IPS-NIHi7 (cell line): ENCODE results near the gene WNT4.

Experiments
- DNase-seq: peaks from one replicate; pipeline ENCODE4 v3.0.0; 2012; ENCODE audit warnings: mixed read lengths; ENCODE audit errors: extremely low spot score

The WNT4 gene

GRCh38 chr1:22163564-22163963 is 20.7 kb upstream of the WNT4 start:
- DNase-seq: no peak

- no peak for DNase-seq
These were observed 20.2 kb upstream of the WNT4 start for GRCh38 chr1:22163137-22163536.

DNA sequence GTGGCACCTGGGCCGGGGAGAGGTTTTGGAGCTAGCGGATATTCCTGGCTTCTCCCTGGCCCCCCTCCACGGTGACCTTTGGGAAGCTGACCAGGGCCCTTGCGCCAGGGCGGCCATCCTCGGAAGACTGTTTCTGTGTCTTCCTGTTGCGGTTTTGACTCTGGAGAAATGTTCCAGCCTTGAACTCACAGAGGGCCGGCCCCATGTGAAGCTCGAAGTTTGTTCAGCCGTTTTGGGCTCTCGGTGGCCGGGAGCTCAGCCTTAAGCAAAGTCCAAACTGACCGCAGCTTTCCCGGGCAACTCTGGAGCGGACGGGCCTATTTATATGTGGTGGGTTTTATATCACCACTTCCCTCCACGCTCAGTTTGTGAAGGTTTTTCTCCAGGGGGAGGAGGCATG is 17.0 kb upstream of the WNT4 start:
- DNase-seq: no peak

GRCh38 chr1:22158654-22159053 is 15.8 kb upstream of the WNT4 start:
- DNase-seq: no peak

DNA sequence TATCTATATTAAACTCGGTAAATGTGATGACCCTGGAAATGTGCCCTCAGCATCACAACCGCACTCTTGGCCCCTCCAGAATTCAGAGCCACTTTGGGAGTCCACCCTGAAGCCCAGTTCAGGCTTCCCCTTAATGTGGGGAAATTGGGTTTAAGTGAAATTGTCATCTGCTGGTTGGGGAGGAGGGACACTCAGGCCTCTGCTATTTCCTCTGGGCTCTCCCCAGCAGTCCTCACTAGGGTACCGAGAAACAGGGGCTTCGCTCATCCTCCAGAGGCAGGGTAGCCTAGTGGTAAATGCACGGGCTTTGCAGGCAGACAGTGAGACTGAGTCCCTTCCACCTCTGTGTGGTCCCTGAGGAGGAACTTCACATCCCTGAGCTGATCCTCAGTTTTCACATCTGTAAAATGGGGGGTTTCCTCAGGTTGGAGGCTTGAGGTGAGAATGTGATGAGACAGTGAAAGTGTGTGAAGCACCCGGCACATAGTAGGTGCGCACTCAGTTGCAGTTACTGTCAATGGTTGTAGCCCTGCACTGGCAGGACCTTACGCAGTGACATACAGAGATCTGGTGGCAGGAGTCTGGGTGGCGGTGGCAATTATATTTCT is 14.6 kb upstream of the WNT4 start:
- no peak for DNase-seq

DNA sequence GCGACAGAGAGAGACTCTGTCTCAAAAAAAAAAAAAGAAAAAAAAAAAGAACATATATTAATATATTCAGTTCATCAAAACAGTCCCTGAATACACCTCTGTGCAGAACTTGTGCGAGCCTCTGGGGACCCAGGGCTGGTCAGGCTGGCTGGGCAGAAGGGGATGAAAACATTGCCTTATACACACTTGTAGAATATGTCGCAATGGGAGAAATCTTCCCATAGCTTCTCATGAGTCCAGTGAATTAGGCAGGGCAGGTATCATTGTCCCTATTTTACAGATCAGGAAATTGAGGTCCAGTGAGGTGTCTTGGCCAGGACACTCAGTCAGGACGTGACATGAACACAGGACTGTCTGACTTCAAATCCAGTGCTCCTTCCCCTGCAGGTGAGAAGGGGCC is 12.6 kb upstream of the WNT4 start:
- no peak for DNase-seq

- DNase-seq: no peak
These were observed 11.7 kb upstream of the WNT4 start for GRCh38 chr1:22154626-22155025.

- no peak for DNase-seq
These were observed 11.0 kb upstream of the WNT4 start for GRCh38 chr1:22153660-22154437.

DNA sequence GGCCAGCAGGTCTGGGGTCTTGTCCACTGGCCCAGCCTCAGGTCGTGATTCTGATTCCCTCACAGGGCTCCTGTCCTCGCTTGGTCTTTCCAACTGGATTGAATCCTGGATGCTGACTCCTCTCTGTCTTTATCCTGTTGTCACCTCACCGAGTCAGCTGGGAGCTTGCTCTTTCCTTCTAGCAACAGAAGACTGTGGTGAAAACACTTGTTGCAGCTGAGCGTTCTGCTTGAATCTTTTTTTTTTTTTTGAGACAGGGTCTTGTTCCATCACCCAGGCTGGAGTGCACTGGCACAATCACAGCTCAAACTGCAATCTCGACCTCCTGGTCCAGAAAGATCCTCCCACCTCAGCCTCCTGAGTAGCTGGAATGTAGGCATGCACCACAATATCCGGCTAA is 8.0 kb upstream of the WNT4 start:
- no peak for DNase-seq

- peak; percentile 53 for DNase-seq
These were observed 407 bp downstream of the WNT4 start for GRCh38 chr1:22142315-22143064.

- peak; percentile 61 for DNase-seq
These were observed 1.2 kb downstream of the WNT4 start for GRCh38 chr1:22141554-22142314.

GRCh38 chr1:22140694-22141093 is 2.2 kb downstream of the WNT4 start:
- DNase-seq: no peak

DNA sequence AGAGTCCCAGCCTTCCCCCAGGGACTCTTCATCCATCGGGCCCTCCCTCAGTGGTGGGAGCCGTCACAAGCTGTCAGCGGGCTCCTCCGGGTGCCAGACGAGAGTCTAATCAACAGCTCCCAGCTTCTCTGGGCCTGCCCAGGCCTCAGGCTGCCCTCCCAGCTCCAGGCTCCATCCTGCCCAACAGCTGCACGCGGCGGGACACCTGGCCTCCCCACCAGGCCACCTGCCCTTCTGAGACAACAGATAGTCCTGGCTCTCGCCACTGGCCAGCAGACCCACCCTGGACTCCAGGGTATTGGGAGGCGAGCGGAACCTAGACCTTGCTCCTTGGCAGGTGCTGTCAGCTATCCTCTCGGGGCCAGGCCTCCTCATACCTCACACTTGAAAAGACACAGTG is 3.1 kb downstream of the WNT4 start:
- no peak for DNase-seq

GRCh38 chr1:22139066-22139594 is 3.8 kb downstream of the WNT4 start:
- DNase-seq: no peak

GRCh38 chr1:22137004-22137720 is 5.7 kb downstream of the WNT4 start:
- DNase-seq: peak; percentile 67

GRCh38 chr1:22133931-22134324 is 9.0 kb downstream of the WNT4 start:
- no peak for DNase-seq

GRCh38 chr1:22133247-22133930 is 9.5 kb downstream of the WNT4 start:
- no peak for DNase-seq

DNA sequence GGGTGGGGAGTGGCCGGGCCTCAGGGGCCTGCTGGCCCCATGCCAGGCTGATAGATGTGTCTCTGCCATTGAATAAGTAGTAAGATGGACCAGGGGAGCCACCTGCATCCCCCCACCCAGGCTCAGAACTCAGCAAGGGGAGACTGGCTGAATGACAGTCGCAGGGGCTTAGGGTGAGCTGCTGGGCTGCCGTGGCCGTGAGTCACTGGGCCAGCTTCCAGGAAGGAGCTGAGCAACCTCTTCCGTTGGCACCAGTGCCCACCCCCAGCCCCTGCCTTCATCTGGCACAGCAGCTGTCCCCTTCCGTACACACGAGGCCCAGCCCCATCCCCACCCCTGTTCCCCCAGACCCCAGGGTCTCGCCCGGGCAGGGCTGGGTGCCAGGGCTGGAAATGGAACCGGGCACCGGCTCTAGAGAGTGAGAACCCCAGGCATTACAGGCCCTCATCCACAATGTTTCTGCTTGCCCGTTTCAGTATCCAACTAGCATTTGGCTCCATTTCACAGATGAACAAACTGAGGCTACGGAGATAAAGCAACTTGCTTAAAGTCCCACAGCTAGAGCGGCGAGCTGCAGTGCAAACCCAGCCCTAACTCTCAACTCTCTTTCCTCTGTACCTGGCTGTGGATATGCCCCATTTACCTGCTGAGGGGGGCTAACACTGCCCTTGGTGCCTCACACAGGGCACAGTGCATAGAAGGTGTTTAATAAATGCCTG is 10.2 kb downstream of the WNT4 start:
- DNase-seq: no peak

- DNase-seq: peak; percentile 94
These were observed 10.9 kb downstream of the WNT4 start for GRCh38 chr1:22131875-22132486.

- DNase-seq: no peak
These were observed 11.8 kb downstream of the WNT4 start for GRCh38 chr1:22131062-22131461.
